GM18867 (cell line): Measurements from ENCODE around the gene SLC44A3.
"Not testable (repeated sequence)": the region's sequence is repeated elsewhere in the genome, so short reads cannot be mapped to it uniquely, and the experiment has no call there.

Experiments
- ATAC-seq: cut with Tn5 transposase; IDR thresholded peaks from one replicate; pipeline ENCODE4 v1.9.1; 2021; ENCODE audit warnings: mild to moderate bottlenecking, moderate library complexity; ENCODE audit not compliant: unreplicated experiment

Gene SLC44A3

DNA sequence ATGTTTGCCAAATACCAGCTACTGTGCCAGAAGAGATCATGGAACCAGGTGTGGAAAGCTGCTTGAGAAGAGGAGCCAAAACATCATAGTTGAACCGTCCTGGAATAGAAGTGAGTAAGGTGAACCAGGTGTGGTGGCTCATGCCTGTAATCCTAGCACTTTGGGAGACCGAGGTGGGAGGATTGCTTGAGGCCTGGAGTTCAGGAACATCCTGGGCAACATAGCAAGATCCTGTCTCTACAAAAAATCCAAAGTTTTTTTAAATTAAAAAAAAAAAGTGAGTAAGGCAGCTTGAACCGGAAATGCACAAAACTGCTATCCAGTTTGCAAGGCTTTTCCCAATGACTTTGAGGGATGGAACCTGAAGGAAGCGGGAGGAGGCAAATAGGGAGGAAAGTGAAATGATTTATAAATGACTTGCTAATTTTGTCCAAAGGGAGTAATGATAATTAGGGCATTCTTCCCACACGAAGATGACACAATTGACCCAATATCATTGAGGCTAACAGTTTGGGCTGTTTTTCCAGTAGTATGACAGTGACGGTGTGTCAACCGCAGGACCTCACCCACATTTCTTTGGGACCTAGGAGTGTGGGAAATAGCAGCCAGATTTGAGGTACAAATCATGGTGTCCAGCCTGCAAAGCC, 108.3 kb downstream of the SLC44A3 start:
- ATAC-seq: no peak

GRCh38 chr1:94929351-94930217, 109.4 kb downstream of the SLC44A3 start:
- ATAC-seq: no peak

DNA sequence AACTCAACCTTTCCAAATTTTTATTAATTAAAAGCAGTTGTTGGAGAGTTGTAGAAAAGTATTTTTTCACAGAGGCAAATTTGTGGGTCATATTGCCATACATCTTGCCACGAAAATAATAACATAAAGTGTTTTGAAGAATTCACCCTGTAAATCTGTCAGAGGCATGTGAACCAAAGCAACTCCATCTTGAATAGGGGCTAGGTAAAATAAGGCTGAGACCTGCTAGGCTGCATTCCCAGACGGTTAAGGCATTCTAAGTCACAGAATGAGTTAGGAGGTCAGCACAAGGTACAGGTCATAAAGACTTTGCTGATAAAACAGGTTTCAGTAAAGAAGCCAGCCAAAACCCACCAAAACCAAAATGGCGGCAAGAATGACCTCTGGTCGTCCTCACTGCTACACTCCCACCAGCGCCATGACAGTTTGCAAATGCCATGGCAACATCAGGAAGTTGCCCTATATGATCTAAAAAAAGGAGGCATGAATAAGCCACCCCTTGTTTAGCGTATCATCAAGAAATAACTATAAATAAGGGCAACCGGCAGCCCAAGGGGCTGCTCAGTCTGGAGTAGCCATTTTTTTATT, 111.2 kb downstream of the SLC44A3 start:
- no peak for ATAC-seq

DNA sequence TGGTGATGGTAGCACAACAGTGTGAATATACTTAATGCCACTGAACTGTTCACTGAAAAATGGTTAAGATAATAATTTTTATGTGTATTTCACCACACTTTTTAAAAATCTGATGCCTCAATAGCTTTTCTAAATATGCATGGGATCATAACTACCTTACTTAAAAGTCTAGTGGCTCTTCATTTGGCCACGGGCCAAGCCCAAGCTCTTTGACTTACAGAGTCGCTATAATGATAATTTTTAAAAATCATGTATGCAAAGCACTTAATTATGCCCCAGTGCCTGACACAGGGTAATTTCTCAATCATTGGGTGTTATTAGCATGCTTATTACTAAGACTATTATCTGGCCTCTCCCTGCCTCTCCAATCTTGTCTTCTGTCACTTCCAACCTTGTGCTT, 114.4 kb downstream of the SLC44A3 start:
- no peak for ATAC-seq

- ATAC-seq: no peak
Measured at GRCh38 chr1:94935034-94935433, 114.9 kb downstream of the SLC44A3 start.

DNA sequence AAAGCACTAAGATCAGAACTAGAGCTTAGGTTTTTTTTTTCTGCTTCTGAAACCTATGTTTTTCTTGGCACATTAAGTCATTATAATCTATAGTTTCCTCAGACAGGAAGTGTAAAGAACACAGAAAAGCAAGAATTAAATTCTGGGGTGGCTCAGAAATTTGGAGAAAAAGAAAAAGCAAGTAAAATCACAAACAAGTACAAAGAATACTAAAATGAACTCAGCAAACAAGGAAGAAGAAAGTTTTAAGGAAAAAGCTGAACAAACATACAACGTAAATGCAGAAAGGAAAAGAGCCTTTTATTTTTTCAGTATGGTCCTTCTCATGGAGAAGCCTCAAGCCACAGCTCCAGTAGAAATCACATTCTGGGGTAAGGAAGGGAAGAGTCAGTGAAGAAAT, 115.3 kb downstream of the SLC44A3 start:
- no peak for ATAC-seq

GRCh38 chr1:94936861-94937620, 116.9 kb downstream of the SLC44A3 start:
- ATAC-seq: no peak

GRCh38 chr1:94937820-94938219, 117.7 kb downstream of the SLC44A3 start:
- ATAC-seq: no peak

DNA sequence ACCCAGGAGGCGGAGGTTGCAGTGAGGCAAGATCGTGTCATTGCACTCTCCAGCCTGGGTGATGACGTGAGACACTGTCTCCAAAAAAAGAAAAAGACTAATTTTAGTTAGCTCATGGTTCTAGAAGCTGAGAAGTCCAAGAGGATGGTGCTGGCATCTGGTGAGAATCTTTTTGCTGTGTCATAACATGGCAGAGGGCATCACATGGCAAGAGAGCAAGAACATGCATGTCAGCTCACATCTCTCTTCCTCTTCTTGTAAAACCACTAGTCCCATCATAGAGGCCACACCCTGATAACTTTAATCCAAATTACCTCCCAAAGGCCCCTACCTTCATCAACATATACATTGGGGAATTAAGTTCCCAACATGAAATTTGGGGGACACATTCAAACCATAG, 120.6 kb downstream of the SLC44A3 start:
- ATAC-seq: no peak

GRCh38 chr1:94941480-94941879, 121.3 kb downstream of the SLC44A3 start:
- ATAC-seq: not testable (repeated sequence)

GRCh38 chr1:94942171-94943128, 122.3 kb downstream of the SLC44A3 start:
- no peak for ATAC-seq
